HG03196 (cell line): ENCODE data around the gene NFIC.
"Not testable (repeated sequence)": the region's sequence is repeated elsewhere in the genome, so short reads cannot be mapped to it uniquely, and the experiment has no call there.

Source experiments
- ATAC-seq: cut with Tn5 transposase; IDR thresholded peaks from one replicate; pipeline ENCODE4 v1.9.1; 2021; ENCODE audit not compliant: unreplicated experiment

The NFIC gene

GRCh38 chr19:3396881-3397265 is 30.5 kb downstream of the NFIC start:
- ATAC-seq, result no peak

- ATAC-seq, result no peak
Measured at GRCh38 chr19:3397266-3398022, 31.1 kb downstream of the NFIC start.

GRCh38 chr19:3398114-3398899 is 31.9 kb downstream of the NFIC start:
- no peak for ATAC-seq

GRCh38 chr19:3398900-3399278 is 32.5 kb downstream of the NFIC start:
- ATAC-seq, result no peak

DNA sequence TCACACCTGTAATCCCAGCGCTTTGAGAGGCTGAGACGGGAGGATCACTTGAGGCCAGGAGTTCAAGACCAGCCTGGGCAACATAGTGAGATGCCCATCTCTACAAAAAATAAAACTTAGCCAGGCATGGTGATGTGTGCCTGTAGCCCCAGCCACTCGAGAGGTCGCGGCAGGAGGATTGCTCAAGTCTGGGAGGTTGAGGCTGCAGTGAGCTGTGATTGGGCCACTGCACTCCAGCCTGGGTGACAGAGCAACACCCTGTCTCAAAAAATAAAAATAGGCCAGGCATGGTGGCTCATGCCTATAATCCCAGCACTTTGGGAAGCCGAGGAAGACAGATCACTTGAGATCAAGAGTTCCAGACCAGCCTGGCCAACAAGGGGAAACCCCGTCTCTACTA is 32.9 kb downstream of the NFIC start:
- not testable (repeated sequence) for ATAC-seq

- ATAC-seq, result no peak
Measured at GRCh38 chr19:3401004-3401768, 34.8 kb downstream of the NFIC start.

DNA sequence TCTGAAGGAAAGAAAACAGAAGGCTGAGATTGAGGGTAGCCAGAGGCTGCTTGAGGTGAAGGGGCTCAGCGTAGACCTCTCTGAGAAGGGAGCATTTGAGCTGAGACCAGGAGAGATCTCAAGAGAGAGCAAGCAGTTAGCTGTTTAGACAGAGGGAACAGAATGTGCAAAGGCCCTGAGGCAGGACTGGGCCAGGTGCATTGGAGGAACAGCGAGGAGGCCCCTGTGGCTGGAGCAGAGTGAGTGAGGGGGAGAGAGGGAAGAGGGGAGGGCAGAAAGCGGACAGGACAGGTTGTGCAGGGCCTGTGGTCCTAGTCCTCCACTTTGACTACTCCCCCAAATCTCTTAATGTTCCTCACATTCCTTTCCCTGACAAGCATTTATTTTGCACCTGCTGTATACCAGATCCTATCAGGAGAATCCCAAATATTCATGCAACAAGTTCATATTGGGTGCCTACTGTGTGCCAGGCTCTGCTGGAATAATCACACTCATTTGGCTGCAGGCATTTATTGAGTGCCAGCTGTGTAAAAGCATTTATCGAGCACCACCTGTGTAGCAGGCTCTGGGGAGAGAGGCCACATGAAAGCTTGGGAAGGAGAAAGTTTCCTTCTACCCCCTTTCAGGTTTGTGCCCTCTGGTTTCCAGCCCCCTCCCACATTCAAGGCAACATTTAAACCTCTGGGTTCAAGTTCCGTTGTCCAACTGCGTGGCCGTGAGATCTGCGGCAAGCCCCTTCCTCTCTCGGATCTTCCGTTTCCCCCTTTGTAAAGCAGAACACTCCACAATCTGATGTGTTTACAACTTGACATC is 36.5 kb downstream of the NFIC start:
- ATAC-seq, result no peak

DNA sequence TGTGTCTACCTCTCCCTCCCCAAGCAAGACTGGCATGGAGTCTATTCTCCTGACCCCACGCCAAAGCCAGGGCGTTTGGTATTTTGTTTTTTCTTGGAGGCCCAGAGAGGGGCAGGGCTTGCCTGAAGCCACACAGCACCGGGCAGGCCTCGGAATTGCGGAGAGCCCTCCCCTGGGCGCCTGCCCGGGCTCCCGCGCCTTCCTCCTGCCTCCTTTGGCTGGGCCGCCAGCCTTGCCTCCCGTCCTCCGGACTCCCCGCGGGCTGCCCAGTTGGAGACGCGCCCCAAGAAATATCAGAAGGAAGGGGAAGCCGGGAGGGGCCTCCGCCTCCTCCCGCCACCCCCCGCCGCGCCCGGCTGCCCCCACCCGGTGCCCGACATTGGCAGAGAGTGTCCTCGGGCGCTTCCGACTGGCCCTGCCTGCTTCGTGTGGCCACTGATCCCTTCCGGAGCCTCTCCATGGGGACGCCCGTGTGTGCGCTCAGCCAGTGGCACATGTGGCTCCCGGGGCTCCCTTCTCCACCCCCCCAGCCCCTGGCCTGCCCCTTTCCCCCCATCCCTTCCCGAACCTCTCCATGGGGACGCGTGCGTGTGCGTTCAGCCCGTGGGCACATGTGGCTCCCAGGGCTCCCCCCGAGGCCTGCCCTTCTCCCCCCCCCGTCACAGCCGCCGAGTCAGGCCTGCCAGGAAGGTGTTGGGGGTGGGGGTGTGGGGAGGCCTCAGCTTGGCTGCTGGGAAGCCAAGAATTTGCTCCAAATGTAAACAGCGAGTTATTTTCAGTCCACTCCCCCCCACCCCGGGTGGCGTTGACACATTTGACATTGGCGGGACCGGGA is 37.3 kb downstream of the NFIC start:
- no peak for ATAC-seq

DNA sequence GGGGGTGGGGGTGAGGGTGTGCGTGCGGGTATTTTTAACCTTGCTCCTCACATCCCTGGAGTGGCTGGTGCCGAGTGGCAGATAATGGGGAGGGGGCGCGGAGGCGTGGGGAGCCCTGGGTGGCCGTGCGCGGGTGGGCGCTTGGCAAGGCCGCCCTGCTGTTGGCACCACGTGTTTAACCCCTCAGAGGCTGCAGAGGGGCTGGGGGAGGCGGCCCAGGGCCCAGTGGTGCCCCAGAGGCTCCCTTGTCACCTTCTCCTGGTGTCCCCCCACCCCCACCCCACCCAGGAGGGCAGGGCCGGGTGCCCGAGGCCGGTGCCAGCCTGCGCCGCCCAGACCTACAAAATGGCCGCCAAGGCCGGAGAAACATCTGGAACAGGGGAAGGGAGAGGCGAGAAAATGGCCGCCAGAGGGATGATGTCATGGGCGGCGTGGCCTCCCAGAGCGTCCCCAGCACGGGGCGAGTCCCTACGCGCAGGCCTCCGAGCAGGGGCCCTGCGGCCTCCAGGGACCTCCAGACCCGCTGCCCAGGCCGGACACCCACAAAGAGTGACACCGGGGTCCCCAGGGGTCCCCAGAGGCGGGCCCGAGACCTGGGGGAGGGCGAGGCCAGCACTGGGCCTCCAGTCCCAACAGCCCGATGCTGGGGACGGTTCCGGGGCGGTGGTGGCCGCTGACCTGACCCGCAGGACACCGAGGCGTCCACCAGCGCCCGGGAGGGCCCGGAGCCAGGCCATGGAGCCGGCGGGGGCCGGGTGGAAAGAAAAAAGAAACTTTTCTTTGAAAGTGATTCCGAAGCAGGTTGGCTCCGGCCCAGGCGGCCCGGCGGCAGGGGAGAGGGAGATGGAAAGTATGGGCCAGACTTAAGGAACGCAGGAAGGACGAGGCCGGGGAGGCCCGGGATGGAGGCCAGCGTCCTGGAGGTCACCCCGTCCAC is 38.2 kb downstream of the NFIC start:
- ATAC-seq, result no peak

- no peak for ATAC-seq
Measured at GRCh38 chr19:3405261-3405653, 38.9 kb downstream of the NFIC start.

- ATAC-seq, result no peak
Measured at GRCh38 chr19:3406571-3407111, 40.3 kb downstream of the NFIC start.

GRCh38 chr19:3407556-3408516 is 41.5 kb downstream of the NFIC start:
- ATAC-seq, result no peak

DNA sequence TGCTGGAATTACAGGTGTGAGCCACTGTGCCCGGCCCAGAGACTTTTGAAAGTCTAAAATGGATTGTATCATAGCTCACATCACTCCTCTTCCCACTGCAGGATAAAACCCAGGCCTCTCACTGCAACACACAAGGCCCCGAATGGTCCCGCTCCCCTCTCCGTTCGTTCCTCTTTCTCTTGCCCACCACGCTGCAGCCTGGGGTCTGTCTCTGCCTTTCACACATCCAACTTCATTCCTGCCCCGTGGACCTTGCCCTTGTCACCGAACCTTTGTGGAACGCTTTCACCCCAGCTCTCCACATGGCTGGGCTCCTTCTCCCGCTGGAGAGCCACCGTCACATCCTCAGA is 42.6 kb downstream of the NFIC start:
- ATAC-seq, result no peak

DNA sequence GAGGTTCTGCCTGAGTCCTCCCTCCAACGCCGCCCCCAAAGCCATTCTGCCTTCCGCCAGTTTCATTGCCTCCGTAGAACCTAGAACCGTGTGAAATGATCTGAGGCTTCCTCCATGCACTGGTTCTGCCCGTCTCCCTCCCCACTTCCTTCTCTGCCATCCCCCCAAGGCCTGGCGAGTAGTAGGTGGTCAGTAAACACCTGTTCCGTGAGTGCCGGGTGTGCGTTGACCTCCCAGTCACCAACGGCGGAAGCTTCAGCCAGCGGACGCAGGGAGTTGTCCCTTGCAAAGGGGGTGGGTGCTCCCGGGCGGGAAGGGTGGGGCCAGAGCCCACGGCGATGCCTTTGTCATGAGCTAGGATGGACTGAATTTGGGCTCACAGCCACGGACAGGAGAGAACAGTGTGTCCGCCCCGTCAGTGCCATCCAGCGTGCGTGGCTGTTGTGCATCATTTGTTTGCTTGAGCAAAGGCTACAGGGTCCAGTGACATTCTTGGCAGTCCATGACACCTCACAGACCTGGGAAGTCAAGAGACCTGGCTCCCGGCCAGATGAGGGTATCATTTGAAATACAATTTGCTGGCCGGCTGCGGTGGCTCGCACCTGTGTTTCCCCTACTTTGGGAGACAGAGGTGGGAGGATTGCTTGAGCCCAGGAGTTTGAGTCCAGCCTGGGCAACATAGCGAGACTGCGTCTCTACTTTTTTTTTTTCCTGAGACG is 43.1 kb downstream of the NFIC start:
- no peak for ATAC-seq

DNA sequence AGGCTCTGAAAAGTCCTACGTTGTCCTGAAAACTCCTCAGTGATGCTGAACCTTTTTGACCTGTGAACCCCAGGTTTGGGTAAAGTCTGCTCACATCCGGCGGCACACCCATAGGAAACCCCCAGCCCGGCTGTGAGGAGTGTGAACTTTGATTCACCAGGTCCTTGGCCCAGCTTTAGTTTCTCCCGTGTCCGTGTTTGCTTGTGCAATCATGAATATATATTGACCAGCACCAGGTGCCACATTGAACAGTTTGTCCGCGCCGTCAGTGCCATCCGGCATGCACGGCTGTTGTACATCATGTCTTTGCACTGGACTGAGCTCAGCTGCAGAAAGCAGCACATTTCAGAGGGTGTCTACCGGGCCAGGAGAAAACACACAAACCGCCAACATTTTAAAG is 45.3 kb downstream of the NFIC start:
- no peak for ATAC-seq

- no peak for ATAC-seq
Measured at GRCh38 chr19:3412066-3412465, 45.7 kb downstream of the NFIC start.

GRCh38 chr19:3413796-3414327 is 47.5 kb downstream of the NFIC start:
- no peak for ATAC-seq
